ENCODE results near the gene VPS26A.

- TF ChIP-seq CTCF (IDR thresholded peaks at IDR 0.05) (no peak), POLR2A (IDR thresholded peaks at IDR 0.05) (no peak)
Measured at GRCh38 chr10:69123306-69123746, 652 bp upstream of the VPS26A start.
